Sigmoid colon (tissue), 7 donors: ENCODE data around the gene FRS3. TPM values are rescaled to one million over a fixed set of nuclear protein-coding genes. Genes with fewer than 3 reads are reported as not detected.

Experiments used
- DNase-seq: peaks from one replicate; pipeline ENCODE4 v3.0.0-alpha.2; 2019
- H3K27ac ChIP-seq, 4 donors: fragments of 200-600 bp; sonication (generic); one replicate each; pipeline ENCODE4 v1.5.1; 2016 to 2019; ENCODE audit warnings: mild to moderate bottlenecking in 1 of 4
- H3K27me3 ChIP-seq, 3 donors: fragments of 200-600 bp; sonication (generic); one replicate each; pipeline ENCODE4 v1.5.1; 2019; ENCODE audit warnings: mild to moderate bottlenecking in 1 of 3
- H3K36me3 ChIP-seq, 4 donors: fragments of 200-600 bp; sonication (generic); one replicate each; pipeline ENCODE4 v1.5.1; 2016 to 2019
- H3K4me1 ChIP-seq, 4 donors: fragments of 200-600 bp; sonication (generic); one replicate each; pipeline ENCODE4 v1.5.1; 2017 to 2019
- H3K4me3 ChIP-seq, 4 donors: fragments of 200-600 bp; sonication (generic); one replicate each; pipeline ENCODE4 v1.5.1; 2017 to 2019; ENCODE audit warnings: mild to moderate bottlenecking in 2 of 4, moderate library complexity in 1 of 4
- H3K9me3 ChIP-seq, 4 donors: fragments of 200-600 bp in 3 of 4; sonication (generic) in 3 of 4; one replicate each; pipeline versions ENCODE4 v1.5.1 to v1.6.1; 2013 to 2019
- CTCF ChIP-seq, 4 experiments: fragments of 450-650 bp in 3 of 4; fragments of 200-600 bp in 1 of 4; IDR thresholded peaks; one replicate each; pipeline ENCODE4 v1.5.1; 2016 to 2019; ENCODE audit warnings: antibody characterized with exemption in 4 of 4, mild to moderate bottlenecking in 3 of 4, moderate library complexity in 2 of 4
- EP300 ChIP-seq, 4 donors: sonication (generic); formaldehyde crosslinking; IDR thresholded peaks; one replicate each; pipeline ENCODE4 v1.6.1; 2017; ENCODE audit warnings: antibody characterized with exemption in 4 of 4
- POLR2A ChIP-seq, 2 donors: fragments of 450-650 bp; IDR thresholded peaks; one replicate each; pipeline ENCODE4 v1.6.1; 2016; ENCODE audit warnings: antibody characterized with exemption in 2 of 2, mild to moderate bottlenecking in 2 of 2, moderate library complexity in 2 of 2
- POLR2AphosphoS5 ChIP-seq, 4 donors: sonication (generic); formaldehyde crosslinking; IDR thresholded peaks; one replicate each; pipeline ENCODE4 v1.6.1; 2017; ENCODE audit warnings: antibody characterized with exemption in 4 of 4
- WGBS, 2 donors: extraction: QIAGEN DNeasy Blood & Tissue Kit; methylation state at CpG; one replicate each; pipeline ENCODE4 v1.1.7; 2013; 5-methylcytosine and 5-hydroxymethylcytosine counted together
- intact Hi-C: fragments of 100-400 bp; cut with DNase I; formaldehyde crosslinking; loops from one replicate; pipeline ENCODE4 v1.15.1; 2023
- polyA plus RNA-seq, 3 donors: library from polyadenylated mRNA; stranded (reverse); fragments of 200-250 nt; gene quantifications; one replicate each; pipeline ENCODE4 v1.2.3, GENCODE V29; 2013
- total RNA-seq, 4 donors: library from RNA; depleted of rRNA; stranded (reverse); fragments of >200 nt; gene quantifications; one replicate each; pipeline ENCODE4 v1.1.0, GENCODE V29; 2016
- donor health status: healthy with polysubstance abuse.
- donor health status: Bipolar disorder and iron deficiency.
- donor health status: healthy.

The FRS3 gene
- total and polyA plus RNA-seq, 7 donors = 1.6 to 4.9 (median 4.6) TPM

- no peak for DNase-seq
- 96 to 97% methylated on average over 74 of the region's 74 CpGs for WGBS, 2 donors
- no peaks in the 10 kb centered on the region for H3K9me3 ChIP-seq
- intact Hi-C loops = no loop called here
- H3K4me1 ChIP-seq = no peaks in the 10 kb centered on the region
- no peaks in the 10 kb centered on the region for H3K27me3 ChIP-seq
- H3K27ac ChIP-seq = no peak overlapping the region
- H3K4me3 ChIP-seq = no peak overlapping the region
- H3K36me3 ChIP-seq = peaks cover 0 to 17% (median 2%) of the 10 kb centered on the region in 4 donors
- TF ChIP-seq CTCF (IDR thresholded peaks at IDR 0.05) (no peak), EP300 (IDR thresholded peaks at IDR 0.05) (no peak), POLR2A (IDR thresholded peaks at IDR 0.05) (no peak), POLR2AphosphoS5 (IDR thresholded peaks at IDR 0.05) (no peak)
These were observed 26.4 kb upstream of the FRS3 start for GRCh38 chr6:41805830-41806774.

- Histone ChIP-seq H3K4me1 (no peaks in the 10 kb centered on the region), H3K27me3 (no peaks in the 10 kb centered on the region), H3K4me3 (no peak overlapping the region), H3K36me3 (peaks cover 0 to 37% (median 2%) of the 10 kb centered on the region in 4 donors), H3K9me3 (no peaks in the 10 kb centered on the region), H3K27ac (no peak overlapping the region)
- TF ChIP-seq CTCF (IDR thresholded peaks at IDR 0.05) (no peak), EP300 (IDR thresholded peaks at IDR 0.05) (no peak)
- intact Hi-C loops = no loop called here
- 87% methylated on average over 2 of the region's 2 CpGs for WGBS, 2 donors
- no peak for DNase-seq
These were observed 21.7 kb upstream of the FRS3 start for GRCh38 chr6:41801380-41801779.

- intact Hi-C loops = no loop called here
- WGBS, 2 donors = 87 to 91% methylated on average over 2 of the region's 2 CpGs
These were observed 19.8 kb upstream of the FRS3 start for GRCh38 chr6:41799559-41799911.

GRCh38 chr6:41798901-41799558 is 19.3 kb upstream of the FRS3 start:
- DNase-seq = no peak
- intact Hi-C loops = no loop called here
- Histone ChIP-seq H3K4me1 (no peaks in the 10 kb centered on the region), H3K9me3 (no peaks in the 10 kb centered on the region), H3K27ac (no peak overlapping the region), H3K27me3 (no peaks in the 10 kb centered on the region), H3K4me3 (no peak overlapping the region), H3K36me3 (peaks cover 0 to 42% (median 2%) of the 10 kb centered on the region in 4 donors)
- TF ChIP-seq CTCF (IDR thresholded peaks at IDR 0.05) = no peak
- no peak for TF ChIP-seq POLR2AphosphoS5 (IDR thresholded peaks at IDR 0.05)
- no peak for TF ChIP-seq EP300 (IDR thresholded peaks at IDR 0.05)
- no peak for TF ChIP-seq POLR2A (IDR thresholded peaks at IDR 0.05)
- WGBS, 2 donors = 96 to 97% methylated on average over 7 of the region's 7 CpGs

More at GRCh38 chr6:41799559-41799911, 19.8 kb upstream of the FRS3 start:
- DNase-seq = no peak
- no peaks in the 10 kb centered on the region for H3K4me1 ChIP-seq
- no peaks in the 10 kb centered on the region for H3K27me3 ChIP-seq
- peaks cover 0 to 41% (median 2%) of the 10 kb centered on the region in 4 donors for H3K36me3 ChIP-seq
- no peak overlapping the region for H3K27ac ChIP-seq
- no peak for TF ChIP-seq POLR2A (IDR thresholded peaks at IDR 0.05)
- no peak for TF ChIP-seq CTCF (IDR thresholded peaks at IDR 0.05)
- no peak for TF ChIP-seq EP300 (IDR thresholded peaks at IDR 0.05)
- TF ChIP-seq POLR2AphosphoS5 (IDR thresholded peaks at IDR 0.05) = no peak
- H3K9me3 ChIP-seq = no peaks in the 10 kb centered on the region
- H3K4me3 ChIP-seq = no peak overlapping the region
